Heart left ventricle (tissue), 16 donors: ENCODE data around the gene PRKN. TPM values are rescaled to one million over a fixed set of nuclear protein-coding genes. Genes with fewer than 3 reads are reported as not detected.
A peak's percentile ranks its signal among the peaks of the same experiment; 100 is the strongest.

Experiments used
- ATAC-seq, 4 donors: fragments of 200-7000 bp; cut with Tn5 transposase; one replicate each; pipeline ENCODE4 v1.9.1; 2020 to 2022; ENCODE audit warnings: moderate library complexity in 4 of 4, mild to moderate bottlenecking in 3 of 4, moderate number of reproducible peaks in 1 of 4
- DNase-seq, 5 donors: peaks; one replicate each; pipeline ENCODE4 v3.0.0-alpha.2; 2020
- H3K27ac ChIP-seq, 12 donors: fragments of 200-600 bp; sonication (generic) in 4 of 12; one replicate each; pipeline versions ENCODE4 v1.5.0 to v1.8.0; 2016 to 2022; ENCODE audit warnings: mild to moderate bottlenecking in 2 of 12
- H3K27me3 ChIP-seq, 9 donors: fragments of 200-600 bp; sonication (generic) in 2 of 9; one replicate each; pipeline versions ENCODE4 v1.5.1 to v1.8.0; 2016 to 2022; ENCODE audit warnings: mild to moderate bottlenecking in 3 of 9
- H3K36me3 ChIP-seq, 9 donors: fragments of 200-600 bp; sonication (generic) in 2 of 9; one replicate each; pipeline versions ENCODE4 v1.5.0 to v1.8.0; 2018 to 2022; ENCODE audit warnings: mild to moderate bottlenecking in 2 of 9
- H3K4me1 ChIP-seq, 12 donors: fragments of 200-600 bp; sonication (generic) in 4 of 12; one replicate each; pipeline versions ENCODE4 v1.5.0 to v1.8.0; 2016 to 2022; ENCODE audit warnings: mild to moderate bottlenecking in 3 of 12
- H3K4me3 ChIP-seq, 12 donors: fragments of 200-600 bp; sonication (generic) in 4 of 12; one replicate each; pipeline versions ENCODE4 v1.5.0 to v1.8.0; 2017 to 2022; ENCODE audit warnings: mild to moderate bottlenecking in 9 of 12, moderate library complexity in 4 of 12
- H3K9me3 ChIP-seq, 12 donors: fragments of 200-600 bp; sonication (generic) in 4 of 12; one replicate each; pipeline versions ENCODE4 v1.5.0 to v1.8.0; 2016 to 2022; ENCODE audit warnings: mild to moderate bottlenecking in 1 of 12
- POLR2A ChIP-seq, 2 donors: fragments of 450-650 bp; IDR thresholded peaks; one replicate each; pipeline ENCODE4 v1.6.1; 2017; ENCODE audit warnings: antibody characterized with exemption in 2 of 2, mild to moderate bottlenecking in 2 of 2, moderate library complexity in 2 of 2
- WGBS, 4 donors: extraction: QIAGEN DNeasy Blood & Tissue Kit in 2 of 4; methylation state at CpG; one replicate each; pipeline versions ENCODE4 v1.1.5 to v1.1.7; 2013 to 2018; 5-methylcytosine and 5-hydroxymethylcytosine counted together
- intact Hi-C, 10 donors: fragments of 100-400 bp; cut with DNase I; formaldehyde crosslinking; loops; one replicate each; pipeline versions ENCODE4 v1.11.1 to v1.14.2; 2022
- polyA plus RNA-seq, 2 donors: library from polyadenylated mRNA; stranded (reverse); fragments of 200-250 nt; gene quantifications; one replicate each; pipeline ENCODE4 v1.2.3, GENCODE V29; 2013
- total RNA-seq, 9 donors: library from RNA; depleted of rRNA in 2 of 9; stranded (reverse); fragments of >200 nt in 2 of 9; fragmentation: NEBNext Ultra II Directional in 3 of 9; extraction: Animal tissue kit (Norgen Biotek cat#: 25700) in 3 of 9; gene quantifications; one replicate each; pipeline versions ENCODE4 v1.1.0 to v1.2.4, GENCODE V29; 2016 to 2023
- TF ChIP-seq, protein P1 (sequence below), 12 donors: fragments of 200-600 bp; sonication (generic) in 4 of 12; IDR thresholded peaks; one replicate each; pipeline versions ENCODE4 v1.5.0 to v1.8.0; 2018 to 2022; ENCODE audit warnings: antibody characterized with exemption in 12 of 12, mild to moderate bottlenecking in 5 of 12
- donor health status: ischemic (EF 13 %, LVEDD 7.1; RV severe dilation, severe dysfunction).
- donor health status: healthy with polysubstance abuse.
- donor health status: DM: no; HTN: yes; CAD: no.
- donor health status: DM: no; HTN: no; CAD: no.
- donor health status: ischemic (EF 25% LVEDD 6.9; RV normal size, moderate dysfunction).
- donor health status: ischemic (EF 25% LVEDD 5.7; RV mildly dilated, moderate dysfunction).
- donor health status: healthy.
- donor health status: DM: yes; HTN: yes; CAD: no.
- donor health status: ischemic (EF 35%, LVEDD 5.7; RV mildly dilated, moderate dysfunction).
- donor health status: nonischemic (EF 11% LVEDD 7.7; RV severe dilation, severe dysfunction).
- donor health status: DM: yes; HTN: yes; CAD: no.
- donor health status: PGD.
- donor health status: ischemic (EF 29% LVEDD 5.4; RV normal size, mild dysfunction).
- donor health status: nonischemic (EF 23%, LVEDD 6.1; RV moderate dilation, normal function).

The PRKN gene
- total and polyA plus RNA-seq, 11 donors, result 3.4 to 32.5 (median 21.2) TPM

DNA sequence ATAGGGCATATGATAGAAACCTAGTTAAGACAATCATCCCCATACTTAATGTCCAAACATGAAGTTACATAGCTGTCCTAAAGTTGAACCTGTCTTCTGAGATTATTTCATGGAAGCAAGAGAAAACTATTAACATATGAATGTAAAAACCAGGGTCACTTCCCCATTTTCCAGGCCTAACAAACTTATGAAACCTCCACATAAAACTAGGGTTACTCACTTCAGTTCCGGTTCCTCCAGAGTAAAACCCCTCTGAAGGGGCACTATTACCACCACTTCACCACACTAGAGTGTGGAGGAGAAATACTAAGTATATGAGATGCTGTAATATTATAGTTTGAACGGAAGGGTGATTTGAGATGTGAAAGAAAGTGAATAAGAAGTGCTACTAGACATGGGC is 14.9 kb downstream of the PRKN start:
- Histone ChIP-seq H3K9me3 (peaks cover 0 to 3% (median 0%) of the 10 kb centered on the region in 12 donors), H3K27ac (no peak overlapping the region), H3K4me1 (peaks cover 0 to 11% (median 0%) of the 10 kb centered on the region in 12 donors), H3K36me3 (no peaks in the 10 kb centered on the region), H3K4me3 (no peak overlapping the region), H3K27me3 (no peaks in the 10 kb centered on the region)
- no peak for ATAC-seq
- no peak for TF ChIP-seq POLR2A (IDR thresholded peaks at IDR 0.05)
- TF ChIP-seq, protein P1, sequence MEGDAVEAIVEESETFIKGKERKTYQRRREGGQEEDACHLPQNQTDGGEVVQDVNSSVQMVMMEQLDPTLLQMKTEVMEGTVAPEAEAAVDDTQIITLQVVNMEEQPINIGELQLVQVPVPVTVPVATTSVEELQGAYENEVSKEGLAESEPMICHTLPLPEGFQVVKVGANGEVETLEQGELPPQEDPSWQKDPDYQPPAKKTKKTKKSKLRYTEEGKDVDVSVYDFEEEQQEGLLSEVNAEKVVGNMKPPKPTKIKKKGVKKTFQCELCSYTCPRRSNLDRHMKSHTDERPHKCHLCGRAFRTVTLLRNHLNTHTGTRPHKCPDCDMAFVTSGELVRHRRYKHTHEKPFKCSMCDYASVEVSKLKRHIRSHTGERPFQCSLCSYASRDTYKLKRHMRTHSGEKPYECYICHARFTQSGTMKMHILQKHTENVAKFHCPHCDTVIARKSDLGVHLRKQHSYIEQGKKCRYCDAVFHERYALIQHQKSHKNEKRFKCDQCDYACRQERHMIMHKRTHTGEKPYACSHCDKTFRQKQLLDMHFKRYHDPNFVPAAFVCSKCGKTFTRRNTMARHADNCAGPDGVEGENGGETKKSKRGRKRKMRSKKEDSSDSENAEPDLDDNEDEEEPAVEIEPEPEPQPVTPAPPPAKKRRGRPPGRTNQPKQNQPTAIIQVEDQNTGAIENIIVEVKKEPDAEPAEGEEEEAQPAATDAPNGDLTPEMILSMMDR (IDR thresholded peaks at IDR 0.05), result no peak
- intact Hi-C loops, result no loop called here
- WGBS, 4 donors, result 92 to 98% (median 94%) methylated on average over 2 of the region's 2 CpGs
- no peak for DNase-seq

DNA sequence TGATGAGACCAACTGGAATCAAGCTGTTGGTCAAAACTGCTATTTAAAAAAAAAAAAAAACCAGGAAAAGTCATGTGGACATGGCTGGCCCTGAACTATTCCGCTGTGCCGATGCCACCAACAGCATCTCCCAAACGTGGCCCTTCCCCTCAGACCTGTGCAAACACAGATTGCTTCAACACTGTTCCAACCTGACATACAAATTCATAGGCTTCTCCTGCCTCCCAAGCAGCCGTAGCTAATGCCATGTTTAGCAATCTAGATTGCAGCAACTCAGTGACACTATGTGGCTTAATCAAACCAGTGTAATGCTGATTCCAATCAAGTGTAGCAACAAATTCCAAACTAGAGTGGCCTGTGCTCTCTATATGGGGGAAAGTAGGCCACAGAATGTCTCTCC is 16.2 kb downstream of the PRKN start:
- intact Hi-C loops, result no loop called here
- no peak for DNase-seq
- WGBS, 4 donors, result 84 to 92% (median 90%) methylated on average over 4 of the region's 4 CpGs
- H3K27me3 ChIP-seq, result no peaks in the 10 kb centered on the region
- H3K4me1 ChIP-seq, result peaks cover 0 to 20% (median 8%) of the 10 kb centered on the region in 12 donors
- ATAC-seq, result peak in 1 of 4 donors; percentile 33
- no peaks in the 10 kb centered on the region for H3K9me3 ChIP-seq
- TF ChIP-seq, protein P1 (IDR thresholded peaks at IDR 0.05), result no peak
- TF ChIP-seq POLR2A (IDR thresholded peaks at IDR 0.05), result no peak
- no peaks in the 10 kb centered on the region for H3K36me3 ChIP-seq
- H3K4me3 ChIP-seq, result no peak overlapping the region
- no peak overlapping the region for H3K27ac ChIP-seq

DNA sequence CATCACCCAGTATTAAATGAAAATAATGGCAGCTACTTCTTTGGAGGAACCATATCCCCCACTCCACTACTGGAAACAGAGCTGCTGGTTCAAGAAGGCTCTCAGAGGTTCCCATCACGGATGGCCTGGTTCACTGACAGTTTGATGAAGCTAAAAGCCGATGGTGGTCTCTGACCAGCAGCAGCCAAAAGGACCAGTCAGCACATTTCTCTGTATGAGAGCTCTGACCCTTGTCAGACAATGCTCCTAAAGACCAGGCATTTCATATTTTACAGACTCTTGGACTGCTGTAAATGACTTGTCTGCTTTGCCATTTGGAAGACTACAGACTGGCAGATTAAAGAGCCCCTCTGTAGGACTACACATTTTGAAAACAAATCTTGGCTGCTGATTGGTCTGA is 16.6 kb downstream of the PRKN start:
- H3K9me3 ChIP-seq, result no peaks in the 10 kb centered on the region
- WGBS, 4 donors, result 95 to 100% (median 97%) methylated on average over 2 of the region's 2 CpGs

DNA sequence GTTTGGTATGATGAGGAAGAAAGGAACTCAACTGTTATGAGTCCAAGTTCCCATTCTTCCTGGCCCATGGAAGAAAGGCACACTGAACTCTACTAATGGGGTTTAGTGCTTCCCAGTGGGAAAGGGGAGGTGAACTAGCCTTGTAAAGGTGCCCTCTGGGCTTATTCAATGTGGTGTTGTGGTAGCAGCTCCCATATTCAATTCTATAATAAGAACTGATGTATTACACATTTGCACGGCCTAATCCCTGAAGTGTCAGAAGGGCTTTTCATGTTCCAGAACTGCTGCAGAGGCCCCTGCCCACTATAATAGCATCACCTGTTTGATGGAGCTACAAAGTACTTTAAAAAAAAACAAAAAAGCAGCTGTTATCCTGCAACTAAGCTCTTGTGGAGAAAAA is 17.1 kb downstream of the PRKN start:
- no peaks in the 10 kb centered on the region for H3K36me3 ChIP-seq
- DNase-seq, result no peak
- H3K4me1 ChIP-seq, result peaks cover 4 to 27% (median 16%) of the 10 kb centered on the region in 12 donors
- H3K27ac ChIP-seq, result peak overlapping the region in 1 of 12 donors; percentile 1
- H3K27me3 ChIP-seq, result no peaks in the 10 kb centered on the region
- TF ChIP-seq POLR2A (IDR thresholded peaks at IDR 0.05), result no peak
- TF ChIP-seq, protein P1 (IDR thresholded peaks at IDR 0.05), result no peak
- ATAC-seq, result peak in 1 of 4 donors; percentile 30
- WGBS, 4 donors, result 50 to 68% (median 64%) methylated on average over 1 of the region's 1 CpG
- intact Hi-C loops, result no loop called here
- no peak overlapping the region for H3K4me3 ChIP-seq
- H3K9me3 ChIP-seq, result no peaks in the 10 kb centered on the region

More for the DNA sequence above, 16.6 kb downstream of the PRKN start:
- Histone ChIP-seq H3K36me3 (no peaks in the 10 kb centered on the region), H3K27ac (peak overlapping the region in 1 of 12 donors; percentile 1), H3K27me3 (no peaks in the 10 kb centered on the region), H3K4me1 (peaks cover 0 to 22% (median 11%) of the 10 kb centered on the region in 12 donors), H3K4me3 (no peak overlapping the region)
- intact Hi-C loops, result no loop called here
- TF ChIP-seq, protein P1 (IDR thresholded peaks at IDR 0.05), result no peak
- no peak for TF ChIP-seq POLR2A (IDR thresholded peaks at IDR 0.05)
- ATAC-seq (no peak), DNase-seq (no peak)
